HG02623 (cell line): Measurements from ENCODE around the gene STXBP1.

Experiments
- ATAC-seq: cut with Tn5 transposase; IDR thresholded peaks from one replicate; pipeline ENCODE4 v1.9.1; 2021; ENCODE audit warnings: moderate library complexity; ENCODE audit not compliant: unreplicated experiment

STXBP1 gene

DNA sequence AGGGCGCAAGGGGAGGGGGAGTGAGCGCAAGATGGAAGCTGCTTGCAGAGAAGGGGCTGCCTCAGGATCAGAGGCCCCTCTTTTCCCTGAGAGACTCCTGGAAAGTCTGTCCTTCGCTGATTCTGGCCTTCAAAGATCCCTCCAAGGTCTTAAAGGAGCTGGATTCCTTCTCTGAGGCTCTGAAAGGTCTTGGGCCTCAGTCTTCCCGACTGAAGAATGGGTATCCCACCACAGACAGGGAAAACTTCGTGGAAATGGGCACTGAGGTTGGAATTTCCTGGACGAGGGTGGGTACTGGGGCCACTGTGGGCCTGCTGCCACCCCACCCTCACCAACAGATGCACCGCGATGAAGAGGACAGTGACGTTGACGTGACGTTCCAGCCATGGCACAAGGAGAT is 100.3 kb downstream of the STXBP1 start:
- no peak for ATAC-seq

DNA sequence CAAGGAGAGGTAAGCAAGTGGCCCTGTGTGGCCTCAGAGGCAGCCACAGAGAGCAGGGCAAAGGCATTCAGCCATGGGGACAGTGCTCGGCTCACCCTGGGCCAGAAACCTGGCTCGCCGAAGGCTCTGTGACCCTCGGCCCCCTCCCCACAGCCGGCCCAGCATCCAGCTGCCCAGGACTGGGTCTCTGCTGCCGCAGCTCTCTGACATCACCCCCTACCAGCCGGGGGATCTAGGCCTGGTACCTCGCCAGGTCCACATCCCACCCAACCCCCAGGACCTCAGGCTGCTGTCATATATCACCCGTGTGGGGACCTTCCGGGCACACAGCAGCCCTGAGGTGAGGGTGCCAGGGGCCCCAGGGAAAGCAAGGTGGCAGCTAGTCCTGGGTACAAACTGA is 100.8 kb downstream of the STXBP1 start:
- ATAC-seq = no peak

DNA sequence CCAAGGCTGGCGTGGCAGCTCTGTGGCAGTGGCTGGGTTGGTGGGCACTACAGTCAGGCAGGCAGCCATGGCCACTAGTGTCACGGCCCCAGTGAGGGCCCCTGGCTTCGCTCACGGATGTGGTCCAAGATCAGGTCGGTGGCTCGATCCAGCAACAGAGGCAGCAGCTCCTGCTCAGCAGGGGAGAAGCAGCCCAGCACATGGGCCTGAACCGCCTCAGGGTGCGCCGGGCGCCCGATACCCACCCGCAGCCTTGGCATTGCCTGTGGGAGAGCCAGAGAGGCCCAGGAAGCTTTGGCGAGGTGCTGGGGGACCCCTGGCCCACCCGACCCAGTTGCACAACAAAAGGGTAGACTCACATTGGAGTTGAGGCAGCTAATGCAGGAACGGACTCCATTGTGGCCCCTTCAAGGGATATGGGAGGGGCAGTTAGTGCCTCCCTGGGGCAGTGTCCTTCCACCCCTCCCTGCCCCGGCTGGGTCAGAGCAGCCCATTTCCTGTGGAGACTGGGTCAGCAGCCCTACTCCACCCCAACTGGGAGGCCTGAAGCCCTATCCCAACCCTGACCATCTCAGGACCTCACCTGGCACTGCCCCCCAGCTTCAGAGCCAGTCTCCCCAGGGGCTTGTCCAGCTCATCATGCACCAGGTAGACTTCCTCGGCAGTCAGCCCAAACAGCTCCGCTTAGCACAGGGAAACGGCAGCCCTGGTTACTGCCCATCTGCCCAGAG is 102.1 kb downstream of the STXBP1 start:
- no peak for ATAC-seq

DNA sequence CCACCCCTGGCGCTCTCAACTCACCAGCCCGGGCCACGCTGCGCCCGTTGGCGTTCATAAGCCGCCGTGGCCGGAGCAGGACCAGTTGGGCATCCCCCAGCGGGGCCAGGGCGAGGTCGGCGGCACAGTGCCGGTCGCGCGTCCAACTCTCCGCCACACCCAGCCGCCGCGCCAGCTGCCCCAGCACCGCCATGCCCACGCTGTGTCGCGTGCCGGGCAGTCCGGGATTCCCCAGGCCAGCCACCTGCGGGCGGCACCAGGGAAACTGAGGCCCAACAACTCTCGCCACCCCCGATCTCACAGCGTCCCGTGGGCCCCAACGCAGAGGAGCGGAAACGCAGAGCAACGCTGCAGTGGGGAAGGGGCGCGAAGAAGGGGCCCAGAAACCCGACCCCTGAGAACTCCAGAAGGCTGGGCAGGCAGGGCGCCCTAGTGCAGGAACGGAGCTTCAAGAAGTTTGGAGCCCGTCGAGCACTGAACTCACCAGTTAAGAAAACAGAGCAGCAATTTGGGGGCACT is 102.9 kb downstream of the STXBP1 start:
- no peak for ATAC-seq

DNA sequence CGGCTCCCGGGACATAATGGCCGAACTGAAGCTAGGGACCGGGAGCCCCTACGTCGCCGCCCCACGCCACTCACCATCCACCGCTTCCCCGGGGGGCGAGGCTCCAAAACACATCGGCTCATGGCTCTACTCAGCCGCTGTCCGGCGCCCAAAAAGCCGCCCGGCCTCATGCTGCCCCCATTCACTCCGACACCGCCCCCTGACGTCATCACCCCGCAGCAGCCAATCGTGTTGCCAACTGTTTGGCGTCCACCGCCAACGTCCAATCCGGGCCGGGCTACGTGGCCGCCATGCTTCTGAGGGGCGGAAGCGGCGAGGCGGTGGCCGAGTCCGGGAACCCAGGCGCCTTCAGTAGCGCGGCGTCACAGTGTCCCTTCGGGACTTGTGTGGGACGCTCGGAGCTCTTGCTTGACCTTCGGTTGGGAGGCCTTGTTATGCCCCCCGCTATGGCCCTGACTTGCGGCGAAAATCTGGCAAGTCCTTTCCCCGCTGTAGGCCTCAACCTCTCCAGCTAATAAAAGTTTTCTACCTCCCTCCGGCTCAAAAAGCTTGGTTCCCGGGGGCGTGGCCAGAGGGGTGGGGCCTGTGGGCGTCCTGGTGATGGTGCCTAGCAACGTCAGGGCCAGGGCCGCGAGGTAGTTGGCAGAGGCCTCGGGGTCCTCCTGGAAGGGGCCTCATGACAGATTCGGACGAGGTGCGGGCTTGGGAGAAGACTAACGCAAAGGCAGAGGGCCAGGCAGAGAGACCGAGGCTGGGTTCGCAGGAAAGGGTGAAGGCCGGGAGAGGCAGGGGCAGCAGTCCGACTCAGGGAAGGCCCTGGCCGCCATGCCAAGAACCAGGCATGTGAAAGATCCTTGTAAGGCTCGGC is 103.6 kb downstream of the STXBP1 start, which contains the start of the genes PTRH1 and TTC16:
TSS of gene PTRH1 (minus strand) at position 194 of the 868 bp plus-strand sequence. CDS start at position 170, 24 bp downstream.
TSS of gene TTC16 (plus strand) at position 610 of the 868 bp plus-strand sequence. CDS start at position 677, 67 bp downstream.
- ATAC-seq = peak; percentile 93

DNA sequence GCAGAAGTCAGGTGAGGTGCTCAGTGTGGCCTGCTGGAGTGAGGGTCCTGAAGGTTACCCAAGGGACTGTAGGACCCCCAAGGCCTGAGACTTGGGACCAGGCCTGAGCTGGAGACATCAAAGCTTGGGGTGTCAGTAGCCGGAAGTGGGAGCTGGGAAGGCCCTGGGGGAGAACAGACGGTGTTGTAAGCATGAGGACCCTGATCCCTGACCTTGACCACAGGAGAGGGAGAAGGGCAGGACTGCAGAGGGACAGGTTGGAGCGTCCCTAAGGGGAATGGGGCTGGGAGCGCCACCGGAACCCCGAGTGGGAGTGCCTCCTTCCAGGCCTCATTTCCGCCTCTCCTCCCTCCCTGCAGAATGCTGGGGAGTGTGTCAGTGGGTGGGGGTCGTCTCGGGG is 104.3 kb downstream of the STXBP1 start:
- no peak for ATAC-seq

DNA sequence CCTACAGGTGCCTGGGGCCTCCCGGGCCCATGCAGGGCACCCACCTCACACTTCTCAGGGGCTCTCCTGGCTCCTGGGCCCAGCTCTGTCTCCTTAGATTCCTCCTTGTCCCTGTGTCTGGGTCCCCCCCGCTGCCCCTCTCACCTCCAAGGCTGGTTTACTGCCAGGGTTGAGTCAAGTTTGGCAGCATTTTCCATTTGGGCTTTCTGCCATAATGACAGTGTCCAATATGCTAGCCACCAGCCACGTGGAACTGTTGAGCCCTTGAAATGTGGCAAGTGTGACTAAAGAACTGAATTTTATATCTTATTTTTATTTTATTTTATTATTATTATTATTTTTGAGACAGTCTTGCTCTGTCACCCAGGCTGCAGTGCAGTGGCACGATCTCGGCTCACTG is 105.7 kb downstream of the STXBP1 start:
- no peak for ATAC-seq

DNA sequence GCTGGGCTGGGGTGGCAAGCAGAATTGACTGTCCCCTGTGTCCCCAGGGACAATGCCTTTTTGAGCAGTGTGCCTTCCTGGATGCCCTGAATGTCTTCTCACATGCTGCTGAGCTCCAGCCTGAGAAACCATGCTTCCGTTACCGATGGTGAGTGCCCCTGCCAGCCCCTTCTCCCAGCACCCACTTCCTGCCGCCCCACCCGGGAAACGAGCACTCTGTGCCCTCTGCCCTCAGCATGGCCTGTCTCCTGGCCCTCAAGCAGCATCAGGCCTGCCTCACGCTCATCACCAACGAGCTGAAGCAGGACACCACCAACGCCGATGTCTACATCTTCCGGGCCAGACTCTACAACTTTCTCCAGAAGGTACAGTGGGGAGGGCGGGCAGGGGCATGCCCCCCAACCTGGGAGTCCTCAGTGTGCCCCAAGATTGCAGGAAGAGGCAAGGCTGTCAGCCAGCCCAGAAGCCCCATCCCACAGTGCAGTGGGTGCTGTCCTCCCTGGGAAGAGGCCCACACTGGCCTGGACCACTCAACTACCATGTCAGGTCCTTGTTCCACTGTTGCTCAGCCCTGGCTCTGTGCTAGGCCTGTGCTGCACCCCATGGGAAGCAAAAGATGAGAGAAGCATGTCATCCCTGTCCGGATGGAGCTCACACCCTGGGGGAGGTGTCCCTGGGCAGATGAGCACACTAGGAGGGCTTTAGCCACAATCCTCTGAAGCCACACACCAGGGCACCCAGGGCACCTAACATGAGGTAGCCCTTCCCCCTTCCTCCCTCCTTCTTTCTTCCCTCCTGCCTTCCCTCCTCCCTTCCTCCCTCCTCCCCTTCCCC is 108.2 kb downstream of the STXBP1 start:
- ATAC-seq = no peak

DNA sequence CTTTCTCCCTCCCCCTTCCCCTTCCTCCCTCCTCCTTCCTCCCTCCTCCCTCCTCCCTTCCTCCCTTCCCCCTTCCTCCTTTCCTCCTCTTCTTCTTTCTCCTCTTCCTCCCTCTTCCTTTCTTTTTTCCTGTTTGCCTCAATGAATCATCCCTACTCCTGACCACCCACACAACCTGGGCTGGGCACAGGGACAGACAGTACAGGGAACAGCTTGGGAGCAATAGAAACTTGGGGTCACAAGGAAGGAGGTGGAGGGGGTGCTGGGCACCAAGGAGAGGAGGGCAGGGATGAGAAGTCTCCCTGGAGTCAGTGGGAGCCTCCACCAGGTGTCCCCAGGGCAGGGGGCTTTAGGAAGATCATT is 108.8 kb downstream of the STXBP1 start:
- no peak for ATAC-seq

DNA sequence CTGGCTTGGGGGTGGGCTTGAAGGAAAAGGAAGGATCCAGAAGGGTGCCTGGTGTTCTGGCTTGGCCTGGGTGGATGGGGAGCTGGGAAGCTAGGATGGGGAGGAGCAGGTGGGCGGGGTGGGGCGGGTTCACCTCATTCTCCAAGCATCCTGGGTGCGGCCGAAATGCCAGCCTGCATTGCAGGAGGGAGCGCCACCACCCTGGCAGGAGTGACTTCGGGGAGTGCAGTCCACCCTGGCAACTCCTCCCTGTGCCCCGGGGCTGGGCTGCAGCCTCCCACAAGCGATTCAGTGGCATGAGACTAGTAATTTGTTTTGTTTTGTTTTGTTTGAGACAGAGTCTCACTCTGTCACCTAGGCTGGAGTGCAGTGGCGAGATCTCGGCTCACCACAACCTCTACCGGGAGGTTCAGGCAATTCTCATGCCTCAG is 109.3 kb downstream of the STXBP1 start:
- ATAC-seq = no peak

DNA sequence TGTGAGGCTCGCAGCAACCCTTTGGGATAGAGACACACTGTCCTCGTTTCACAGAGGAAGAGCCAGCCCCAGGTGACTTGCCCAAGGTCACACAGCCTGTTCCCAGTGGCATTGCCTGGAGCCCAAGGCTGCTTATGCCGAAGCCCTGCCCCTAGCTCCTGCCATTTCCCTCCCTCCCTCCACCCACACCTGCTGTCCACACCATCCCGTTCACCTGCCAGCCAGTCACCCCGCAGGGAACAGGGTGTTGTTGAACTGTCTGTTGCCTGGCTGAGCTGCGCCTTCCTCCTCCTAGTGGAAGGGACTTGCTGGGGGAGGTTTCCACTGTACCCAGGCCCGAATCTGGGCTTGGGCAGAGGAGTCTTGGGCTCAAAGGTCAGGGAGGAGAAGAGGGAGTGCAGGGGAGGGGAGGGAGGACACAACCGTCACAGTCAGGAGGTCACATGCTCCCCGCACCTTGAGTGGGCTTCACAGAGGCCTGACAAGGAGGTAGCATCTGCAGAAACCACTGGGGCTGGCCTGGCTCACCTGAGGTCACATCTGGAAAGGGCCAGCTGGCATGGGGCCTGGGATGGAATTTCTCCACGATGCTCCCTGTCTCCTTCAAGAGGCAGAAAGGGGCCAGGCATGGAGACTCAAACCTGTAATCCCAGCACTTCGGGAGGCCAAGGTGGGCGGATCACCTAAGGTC is 110.1 kb downstream of the STXBP1 start:
- ATAC-seq = no peak

DNA sequence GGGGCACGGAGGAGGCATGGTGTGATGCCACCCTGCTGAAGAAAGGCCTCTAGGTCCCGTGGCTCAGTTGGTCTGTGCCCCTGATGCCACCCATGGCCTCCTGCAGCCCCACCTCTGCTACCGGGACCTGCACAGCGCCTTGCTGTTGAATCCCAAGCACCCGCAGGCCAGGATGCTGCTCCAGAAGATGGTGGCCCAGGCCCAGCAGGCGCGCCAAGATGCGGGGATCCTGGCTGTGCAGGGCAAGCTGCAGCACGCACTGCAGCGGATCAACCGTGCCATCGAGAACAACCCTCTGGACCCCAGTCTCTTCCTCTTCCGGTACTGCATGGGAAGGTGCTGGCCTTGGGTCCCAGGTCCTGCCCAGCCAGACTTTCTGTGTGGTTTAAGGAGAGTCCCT is 110.9 kb downstream of the STXBP1 start:
- no peak for ATAC-seq

DNA sequence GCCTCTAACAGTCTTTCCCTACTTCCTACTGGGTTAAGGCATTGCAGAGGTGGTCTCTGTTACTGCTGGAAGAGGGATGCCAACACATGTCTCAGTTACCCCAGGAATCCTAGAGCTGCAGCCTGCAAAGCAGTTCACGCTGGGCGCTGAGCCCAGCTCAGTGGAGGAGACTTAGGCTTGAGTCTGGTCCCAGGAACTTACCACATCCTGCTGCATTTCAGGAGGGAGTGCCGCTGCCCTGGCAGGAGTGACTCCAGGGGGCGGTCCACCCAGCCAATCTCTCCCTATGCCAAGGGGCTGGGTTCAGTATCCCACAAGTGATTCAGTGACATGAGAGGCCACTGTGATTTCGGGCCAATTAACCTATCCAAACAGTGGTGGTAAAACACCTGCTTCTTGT is 111.4 kb downstream of the STXBP1 start:
- ATAC-seq = no peak

DNA sequence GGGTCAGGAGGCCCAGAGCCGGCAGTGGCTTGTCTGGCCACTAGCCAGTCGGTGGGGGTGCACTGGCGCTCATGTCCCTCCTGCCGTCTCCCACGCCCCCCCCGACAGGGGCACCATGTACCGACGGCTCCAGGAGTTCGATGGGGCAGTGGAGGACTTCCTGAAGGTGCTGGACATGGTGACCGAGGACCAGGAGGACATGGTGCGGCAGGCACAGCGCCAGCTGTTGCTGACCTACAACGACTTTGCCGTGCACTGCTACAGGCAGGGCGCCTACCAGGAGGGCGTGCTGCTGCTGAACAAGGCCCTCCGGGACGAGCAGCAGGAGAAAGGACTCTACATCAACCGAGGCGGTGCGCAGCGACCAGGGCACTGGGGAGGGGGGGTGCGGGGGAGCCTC is 111.9 kb downstream of the STXBP1 start:
- no peak for ATAC-seq

DNA sequence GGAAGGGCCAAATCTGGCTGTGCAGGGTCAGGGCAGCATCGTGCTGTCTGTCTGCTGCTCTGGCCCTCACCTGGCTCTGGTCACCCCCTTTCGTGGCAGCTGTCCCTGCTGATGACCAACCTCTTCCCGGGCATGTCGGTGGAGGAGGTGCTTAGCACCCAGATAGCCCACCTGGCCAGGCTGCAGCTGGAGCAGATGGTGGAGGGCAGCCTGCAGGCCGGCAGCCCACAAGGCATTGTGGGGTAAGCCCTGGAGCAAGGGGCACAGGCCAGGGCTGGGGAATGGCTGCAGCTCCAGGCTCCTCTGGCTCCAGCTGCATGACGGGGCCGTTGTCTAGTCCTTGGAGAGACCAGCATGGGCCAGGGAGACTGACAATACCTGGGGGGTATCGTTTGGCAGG is 114.8 kb downstream of the STXBP1 start:
- no peak for ATAC-seq

DNA sequence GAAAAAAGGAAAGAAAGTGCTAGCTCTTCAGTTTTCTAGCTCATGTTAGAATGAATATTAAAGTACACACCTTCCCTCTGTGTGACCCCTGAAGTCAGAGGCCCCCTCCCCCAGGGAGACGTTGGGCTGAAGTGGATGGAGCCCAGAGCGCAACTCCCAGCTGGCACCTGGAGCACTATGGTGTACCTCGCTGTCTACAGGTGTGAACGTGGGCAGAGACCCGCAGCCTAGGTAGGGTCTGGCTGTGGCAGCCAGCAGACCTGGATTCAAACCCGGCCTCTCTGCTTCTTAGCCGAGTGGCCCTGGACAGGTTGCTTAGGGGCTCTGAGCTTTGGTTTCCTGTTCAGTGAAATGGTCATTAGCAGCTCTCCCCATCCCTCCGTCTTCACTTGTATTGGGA is 116.7 kb downstream of the STXBP1 start:
- no peak for ATAC-seq

DNA sequence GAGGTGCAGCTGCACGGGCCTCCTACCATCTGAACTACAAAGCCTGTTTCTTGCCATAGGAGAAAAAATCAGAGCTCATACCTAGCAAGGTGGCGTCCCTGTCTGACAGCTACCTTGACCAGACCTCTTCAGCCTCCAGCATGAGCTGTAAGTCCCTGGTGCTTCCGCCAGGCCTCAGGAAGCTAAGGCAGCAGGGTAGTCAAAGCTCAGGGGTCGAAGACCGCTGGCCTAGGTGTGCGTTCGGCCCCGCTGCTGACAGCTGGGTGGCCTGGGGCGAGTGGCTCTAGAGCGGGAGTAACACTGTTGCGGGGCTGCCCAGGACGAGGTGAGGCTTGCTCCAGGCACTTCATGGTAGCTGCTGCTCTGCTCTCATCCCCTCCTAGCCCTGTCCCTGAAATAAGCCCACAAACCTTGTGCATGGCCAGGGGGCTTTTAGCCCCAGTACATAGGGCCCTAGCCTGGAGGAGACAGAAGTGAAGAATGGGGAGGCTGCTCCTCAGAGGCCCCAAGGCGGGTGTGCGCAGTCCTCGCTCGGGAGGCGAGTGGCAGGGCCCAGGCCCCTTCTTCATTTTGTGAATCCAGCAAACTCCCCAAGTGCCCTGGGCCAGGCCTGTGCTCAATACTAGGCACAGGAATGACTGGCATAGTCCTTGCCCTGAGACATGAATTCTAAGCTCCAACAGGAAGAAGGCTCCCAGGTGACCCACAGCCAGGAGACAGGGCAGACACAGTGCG is 117.6 kb downstream of the STXBP1 start:
- no peak for ATAC-seq

DNA sequence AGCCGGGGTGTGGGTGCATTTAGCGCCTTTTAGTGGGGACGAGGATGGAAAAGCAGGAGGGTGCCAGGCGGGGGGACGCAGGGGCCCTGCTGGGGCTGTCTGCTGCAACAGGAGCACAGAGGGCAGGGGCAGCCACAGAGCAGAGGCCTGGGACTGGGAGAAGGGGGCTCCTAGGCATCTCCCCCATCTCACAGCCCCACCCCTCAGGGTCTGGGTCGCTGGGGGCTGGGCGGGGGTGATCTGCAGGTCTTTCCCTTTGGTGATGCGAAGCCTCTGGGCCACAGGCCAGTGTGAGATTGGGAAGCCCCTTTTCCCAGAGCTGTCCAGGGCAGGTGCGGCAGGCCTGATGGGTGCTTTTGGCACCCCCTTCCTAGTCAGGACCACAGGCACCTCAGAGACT is 118.2 kb downstream of the STXBP1 start:
- ATAC-seq = no peak

DNA sequence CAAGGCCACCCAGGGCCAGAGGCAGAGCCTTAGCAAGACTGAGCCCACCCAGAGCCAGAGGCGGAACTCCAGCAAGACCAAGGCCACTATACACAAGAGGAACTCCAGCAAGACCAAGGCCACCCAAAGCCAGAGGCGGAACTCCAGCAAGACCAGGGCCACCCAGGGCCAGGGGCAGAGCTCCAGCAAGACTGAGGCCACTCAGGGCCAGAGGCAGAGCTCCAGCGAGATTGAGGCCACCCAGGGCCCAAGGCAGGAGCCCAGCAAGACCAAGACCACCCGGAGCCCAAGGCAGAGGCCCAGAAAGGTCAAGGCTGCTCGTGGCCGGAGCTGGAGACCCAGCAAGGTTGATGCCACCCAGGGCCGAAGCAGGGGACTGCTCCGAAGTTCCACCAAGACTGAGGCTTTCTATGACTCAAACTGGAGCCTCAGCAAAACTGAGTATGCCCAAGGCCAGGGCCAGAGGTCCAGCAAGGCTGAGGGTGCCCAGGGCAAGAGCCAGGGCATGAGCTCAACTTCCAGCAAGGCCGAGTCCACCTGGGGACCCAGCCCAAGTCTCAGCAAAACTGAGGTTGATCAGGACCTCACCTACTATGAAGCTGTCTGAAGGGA is 118.8 kb downstream of the STXBP1 start:
- no peak for ATAC-seq
